H9 (cell line): ENCODE data around the gene LHPP. TPM values are rescaled to one million over a fixed set of nuclear protein-coding genes. Genes with fewer than 3 reads are reported as not detected.

Experiments used
- DNase-seq: peaks from one replicate; pipeline ENCODE4 v3.0.0-alpha.2; 2017
- H2AFZ ChIP-seq: one replicate; pipeline ENCODE4 v1.6.1; 2013; ENCODE audit warnings: mild to moderate bottlenecking, low read length, control low read depth, moderate library complexity
- H2AK5ac ChIP-seq: 2 replicates; pipeline ENCODE4 v1.6.1; 2013; ENCODE audit warnings: low read length, control low read depth, mixed read lengths; ENCODE audit not compliant: insufficient read length
- H2BK120ac ChIP-seq: one replicate; pipeline ENCODE4 v1.6.1; 2013; ENCODE audit warnings: low read depth, mild to moderate bottlenecking, low read length, control low read depth, inconsistent platforms; ENCODE audit not compliant: poor library complexity, severe bottlenecking
- H2BK12ac ChIP-seq: 2 replicates; pipeline ENCODE4 v1.6.1; 2013; ENCODE audit warnings: low read length, control low read depth, mixed read lengths, low read depth; ENCODE audit not compliant: insufficient read length
- H2BK15ac ChIP-seq: 2 replicates; pipeline ENCODE4 v1.6.1; 2013; ENCODE audit warnings: low read depth, low read length, control low read depth
- H2BK20ac ChIP-seq: one replicate; pipeline ENCODE4 v1.6.1; 2013; ENCODE audit warnings: low read depth, mild to moderate bottlenecking, low read length, control low read depth, inconsistent platforms; ENCODE audit not compliant: poor library complexity, severe bottlenecking
- H2BK5ac ChIP-seq: 2 replicates; pipeline ENCODE4 v1.6.1; 2013; ENCODE audit warnings: low read length, control low read depth, mixed read lengths; ENCODE audit not compliant: insufficient read length
- H3K14ac ChIP-seq: 2 replicates; pipeline ENCODE4 v1.6.1; 2013; ENCODE audit warnings: low read length, control low read depth; ENCODE audit not compliant: insufficient read depth
- H3K18ac ChIP-seq: 2 replicates; pipeline ENCODE4 v1.6.1; 2013; ENCODE audit warnings: low read depth, mild to moderate bottlenecking, mixed read lengths, low read length, control low read depth; ENCODE audit not compliant: insufficient read length
- H3K23ac ChIP-seq: 2 replicates; pipeline ENCODE4 v1.6.1; 2013; ENCODE audit warnings: low read length, control low read depth, mixed read lengths, low read depth; ENCODE audit not compliant: insufficient read length
- H3K23me2 ChIP-seq: 2 replicates; pipeline ENCODE4 v1.6.1; 2013; ENCODE audit warnings: low read depth, mild to moderate bottlenecking, mixed read lengths, low read length, control low read depth; ENCODE audit not compliant: insufficient read length, poor library complexity, severe bottlenecking
- H3K27ac ChIP-seq: 2 replicates; pipeline ENCODE4 v1.5.1; 2013; ENCODE audit warnings: low read length, control low read depth, mixed read lengths, low read depth; ENCODE audit not compliant: insufficient read length
- H3K27me3 ChIP-seq: 2 replicates; pipeline ENCODE4 v1.6.1; 2013; ENCODE audit warnings: low read length, control low read depth, inconsistent platforms; ENCODE audit not compliant: insufficient read depth
- H3K4ac ChIP-seq: 2 replicates; pipeline ENCODE4 v1.6.1; 2013; ENCODE audit warnings: low read depth, mild to moderate bottlenecking, control low read depth, inconsistent platforms, low read length, moderate library complexity
- H3K4me1 ChIP-seq: 2 replicates; pipeline ENCODE4 v1.6.1; 2013; ENCODE audit warnings: low read length, control low read depth, inconsistent platforms; ENCODE audit not compliant: insufficient read depth
- H3K4me2 ChIP-seq: 2 replicates; pipeline ENCODE4 v1.6.1; 2013; ENCODE audit warnings: low read length, control low read depth, mixed read lengths; ENCODE audit not compliant: insufficient read length, insufficient read depth
- H3K56ac ChIP-seq: 2 replicates; pipeline ENCODE4 v1.6.1; 2013; ENCODE audit warnings: low read depth, mild to moderate bottlenecking, mixed read lengths, low read length, control low read depth; ENCODE audit not compliant: insufficient read length
- H3K79me1 ChIP-seq: 2 replicates; pipeline ENCODE4 v1.6.1; 2013; ENCODE audit warnings: low read depth, mild to moderate bottlenecking, moderate library complexity, low read length, control low read depth, inconsistent platforms; ENCODE audit not compliant: insufficient read depth, poor library complexity, severe bottlenecking
- H3K79me2 ChIP-seq: 2 replicates; pipeline ENCODE4 v1.6.1; 2013; ENCODE audit warnings: low read length, control low read depth, inconsistent platforms; ENCODE audit not compliant: insufficient read depth
- H3K9ac ChIP-seq: 2 replicates; pipeline ENCODE4 v1.6.1; 2013; ENCODE audit warnings: low read length, control low read depth, mixed read lengths; ENCODE audit not compliant: insufficient read length; ENCODE audit errors: extremely low read depth
- H3K9me3 ChIP-seq: one replicate; pipeline ENCODE4 v1.6.1; 2013; ENCODE audit warnings: low read depth, low read length, inconsistent platforms; ENCODE audit not compliant: control insufficient read depth
- H3T11ph ChIP-seq: one replicate; pipeline ENCODE4 v1.6.1; 2013; ENCODE audit warnings: mild to moderate bottlenecking, low read length, control low read depth, inconsistent platforms
- H4K20me1 ChIP-seq: one replicate; pipeline ENCODE4 v1.6.1; 2013; ENCODE audit not compliant: control insufficient read depth, insufficient read length, insufficient read depth
- H4K5ac ChIP-seq: 2 replicates; pipeline ENCODE4 v1.6.1; 2013; ENCODE audit warnings: low read depth, mild to moderate bottlenecking, mixed read lengths, low read length, control low read depth; ENCODE audit not compliant: insufficient read length
- H4K8ac ChIP-seq: replicated peaks from 2 replicates; pipeline ENCODE4 v1.6.1; 2013; ENCODE audit warnings: low read length, control low read depth, mixed read lengths, low read depth; ENCODE audit not compliant: insufficient read length
- H4K91ac ChIP-seq: 2 replicates; pipeline ENCODE4 v1.6.1; 2013; ENCODE audit warnings: low read depth, mild to moderate bottlenecking, moderate library complexity, mixed read lengths, low read length, control low read depth; ENCODE audit not compliant: insufficient read length
- H3K27ac Mint-ChIP-seq, 3 experiments: 2 replicates in 2 of 3; 3 replicates in 1 of 3; pipeline ENCODE4 v1.8.0; 2020 to 2021; ENCODE audit warnings: mixed read lengths in 3 of 3, mild to moderate bottlenecking in 1 of 3, moderate library complexity in 1 of 3
- H3K27me3 Mint-ChIP-seq: 2 replicates; pipeline ENCODE4 v1.8.0; 2021; ENCODE audit warnings: low read depth, mild to moderate bottlenecking, moderate library complexity, mixed read lengths
- H3K36me3 Mint-ChIP-seq, 3 experiments: 2 replicates in 2 of 3; 3 replicates in 1 of 3; pipeline ENCODE4 v1.8.0; 2020 to 2021; ENCODE audit warnings: low read depth in 3 of 3, mixed read lengths in 3 of 3; ENCODE audit not compliant: insufficient read depth in 1 of 3
- H3K4me1 Mint-ChIP-seq, 2 experiments: 2 replicates each; pipeline ENCODE4 v1.8.0; 2020; ENCODE audit warnings: mixed read lengths in 2 of 2
- H3K4me3 Mint-ChIP-seq, 2 experiments: 2 replicates in 1 of 2; 3 replicates in 1 of 2; pipeline ENCODE4 v1.8.0; 2020 to 2021; ENCODE audit warnings: mild to moderate bottlenecking in 2 of 2, mixed read lengths in 2 of 2, moderate library complexity in 1 of 2
- H3K9me3 Mint-ChIP-seq, 2 experiments: 2 replicates in 1 of 2; 3 replicates in 1 of 2; pipeline ENCODE4 v1.8.0; 2020; ENCODE audit warnings: mild to moderate bottlenecking in 2 of 2, mixed read lengths in 2 of 2, moderate library complexity in 1 of 2
- CTCF ChIP-seq: fragments of 200-600 bp; sonication (generic); conservative IDR thresholded peaks from 3 replicates; pipeline ENCODE4 v1.8.0; 2021; ENCODE audit warnings: antibody characterized with exemption, mild to moderate bottlenecking
- WGBS: extraction: QIAGEN DNeasy Blood & Tissue Kit; methylation state at CpG from one replicate; pipeline ENCODE4 v1.1.7; 2013; ENCODE audit warnings: missing lambda C conversion rate, low lambda C conversion rate, mixed read lengths; ENCODE audit not compliant: insufficient read length; ENCODE audit errors: extremely low coverage; 5-methylcytosine and 5-hydroxymethylcytosine counted together
- total RNA-seq: library from RNA; stranded (reverse); gene quantifications from 2 replicates; pipeline ENCODE4 v1.2.1, GENCODE V29; 2021

LHPP gene
- total RNA-seq, 1 experiment from 2014 or later = 29.6 TPM

- Histone ChIP-seq H3K4me2 (no peak overlapping the region), H3K79me1 (no peaks in the 10 kb centered on the region), H4K8ac (no peak overlapping the region), H4K5ac (no peak overlapping the region), H2BK20ac (no peak overlapping the region), H3K18ac (no peak overlapping the region), H4K20me1 (peaks cover 3% of the 10 kb centered on the region), H2BK12ac (no peak overlapping the region), H3T11ph (no peak overlapping the region), H3K23ac (no peak overlapping the region), H3K14ac (no peak overlapping the region; the same call in 1 of the 2 replicates), H3K4me1 (no peaks in the 10 kb centered on the region), H2BK120ac (no peak overlapping the region), H2BK15ac (no peak overlapping the region), H2AFZ (no peak overlapping the region), H4K91ac (no peak overlapping the region), H2AK5ac (no peak overlapping the region), H3K27ac (no peak overlapping the region), H2BK5ac (no peak overlapping the region), H3K79me2 (no peaks in the 10 kb centered on the region), H3K4ac (no peak overlapping the region), H3K56ac (no peak overlapping the region), H3K9ac (no peak overlapping the region), H3K27me3 (no peaks in the 10 kb centered on the region), H3K23me2 (no peaks in the 10 kb centered on the region), H3K9me3 (no peaks in the 10 kb centered on the region)
- H3K27ac Mint-ChIP-seq = no peak overlapping the region
- H3K27me3 Mint-ChIP-seq = peaks cover 4% of the 10 kb centered on the region
- H3K4me3 Mint-ChIP-seq = no peak overlapping the region
- TF ChIP-seq CTCF = no peak
- H3K4me1 Mint-ChIP-seq = peaks cover 4 to 9% of the 10 kb centered on the region in 2 experiments; a peak in 3 of 4 replicates
- no peak for DNase-seq
- no CpG with 5 or more reads among the region's 18 CpGs for WGBS
- H3K36me3 Mint-ChIP-seq = no peaks in the 10 kb centered on the region; a peak in 1 of 7 replicates
- no peaks in the 10 kb centered on the region for H3K9me3 Mint-ChIP-seq
Measured at GRCh38 chr10:124603376-124604213, 142.0 kb downstream of the LHPP start.
